Measurements from ENCODE around the gene OPTN.
A peak's percentile ranks its signal among the peaks of the same experiment; 100 is the strongest.
"Not testable (repeated sequence)": the region's sequence is repeated elsewhere in the genome, so short reads cannot be mapped to it uniquely, and the experiment has no call there.

Gene OPTN

GRCh38 chr10:13099666-13100348 is at the start of gene OPTN:
Gene OPTN, plus strand, starts transcription at chr10:13100163. Its CDS starts 8,960 bp downstream, at chr10:13109123.
- DNase-seq: peak; percentile 79

GRCh38 chr10:13051126-13051694 is 48.8 kb upstream of the OPTN start:
- no peak for DNase-seq

GRCh38 chr10:13053208-13053607 is 46.8 kb upstream of the OPTN start:
- not testable (repeated sequence) for DNase-seq

DNA sequence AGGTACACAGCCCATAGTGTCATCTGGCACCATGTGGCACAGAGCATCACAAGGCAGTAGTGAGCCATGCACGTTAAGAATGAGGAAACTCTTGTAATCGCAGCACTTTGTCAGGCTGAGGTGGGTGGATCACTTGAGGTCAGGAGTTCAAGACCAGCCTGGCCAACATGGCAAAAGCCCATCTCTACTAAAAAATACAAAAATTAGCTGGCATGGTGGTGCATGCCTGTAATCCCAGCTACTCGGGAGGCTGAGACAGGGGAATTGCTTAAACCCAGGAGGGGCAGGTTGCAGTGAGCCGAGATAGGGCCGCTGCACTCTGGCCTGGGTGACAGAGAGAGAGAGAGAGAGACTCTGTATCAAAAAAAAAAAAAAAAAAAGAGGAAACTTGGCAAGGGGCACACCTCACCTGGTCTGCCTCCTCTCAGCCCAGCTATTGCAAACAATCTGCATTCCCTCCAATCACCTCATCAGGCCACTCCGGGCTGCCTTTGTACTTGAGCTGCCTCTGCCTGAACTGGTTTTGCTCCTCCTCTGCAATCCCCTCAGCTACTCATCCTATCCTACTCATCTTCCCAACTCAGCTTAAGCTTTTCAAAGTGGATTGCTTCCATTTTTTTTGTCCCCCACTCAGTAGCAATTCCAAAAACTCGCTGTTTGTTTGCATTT is 46.0 kb upstream of the OPTN start:
- no peak for DNase-seq

DNA sequence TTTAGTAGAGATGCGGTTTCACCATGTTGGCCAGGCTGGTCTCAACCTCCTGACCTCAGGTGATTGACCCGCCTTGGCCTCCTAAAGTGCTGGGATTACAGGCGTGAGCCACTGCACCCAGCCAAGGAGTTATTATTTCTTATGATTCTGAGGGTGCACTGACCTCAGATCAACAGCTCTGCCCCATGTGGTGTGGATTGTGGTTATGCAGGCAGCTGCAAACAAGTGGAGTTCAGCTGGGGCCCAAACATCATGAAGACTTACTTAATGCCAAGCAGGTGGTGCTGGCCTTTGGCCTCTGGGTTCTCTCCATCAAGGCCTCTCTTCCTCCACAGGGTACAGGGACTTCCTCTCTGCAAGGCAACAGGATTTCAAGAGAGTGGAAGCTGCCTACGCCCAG is 45.1 kb upstream of the OPTN start:
- no peak for DNase-seq

GRCh38 chr10:13056456-13057077 is 43.4 kb upstream of the OPTN start:
- no peak for DNase-seq

- DNase-seq: no peak
Observed at GRCh38 chr10:13062803-13063202, 37.2 kb upstream of the OPTN start.

DNA sequence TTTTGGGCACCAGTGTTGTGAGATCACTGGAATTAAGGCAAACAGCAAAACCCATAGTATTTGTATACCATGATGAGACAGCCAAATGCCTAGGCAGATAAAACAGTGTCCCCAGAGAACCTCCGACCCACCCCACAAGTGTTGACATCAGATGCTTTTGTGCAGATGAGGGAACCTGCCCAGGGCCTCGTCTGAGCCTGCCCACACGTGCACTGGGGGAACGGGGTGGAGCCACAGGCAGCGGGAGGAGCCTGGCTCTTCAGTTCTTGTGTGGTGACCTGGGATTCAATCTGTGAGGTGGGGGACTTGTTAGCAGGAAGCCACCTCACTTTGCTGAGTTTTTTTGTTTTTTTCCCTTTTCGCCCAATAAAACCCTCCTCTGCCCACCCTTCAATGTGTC is 33.4 kb upstream of the OPTN start:
- DNase-seq: no peak

- no peak for DNase-seq
Observed at GRCh38 chr10:13067431-13067830, 32.5 kb upstream of the OPTN start.

- DNase-seq: no peak
Observed at GRCh38 chr10:13068071-13068470, 31.9 kb upstream of the OPTN start.

DNA sequence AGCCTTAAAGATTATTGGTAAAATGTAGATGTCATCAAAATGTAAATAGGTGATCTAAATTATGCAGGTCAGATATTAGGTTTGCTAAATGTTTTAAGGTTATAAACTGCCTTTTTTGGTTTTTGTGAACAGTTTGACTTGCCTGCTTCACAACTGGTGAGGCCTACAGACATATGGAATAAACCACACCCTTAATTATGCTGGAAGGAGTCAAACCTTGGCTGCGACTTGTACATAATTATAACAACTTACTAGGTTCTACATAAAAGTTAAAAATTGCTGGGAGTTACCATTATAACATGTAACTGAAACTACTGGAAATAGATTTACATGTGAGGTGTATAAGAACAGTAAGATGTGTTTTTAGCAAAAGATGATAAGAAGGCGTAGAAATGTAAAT is 31.5 kb upstream of the OPTN start:
- DNase-seq: no peak

DNA sequence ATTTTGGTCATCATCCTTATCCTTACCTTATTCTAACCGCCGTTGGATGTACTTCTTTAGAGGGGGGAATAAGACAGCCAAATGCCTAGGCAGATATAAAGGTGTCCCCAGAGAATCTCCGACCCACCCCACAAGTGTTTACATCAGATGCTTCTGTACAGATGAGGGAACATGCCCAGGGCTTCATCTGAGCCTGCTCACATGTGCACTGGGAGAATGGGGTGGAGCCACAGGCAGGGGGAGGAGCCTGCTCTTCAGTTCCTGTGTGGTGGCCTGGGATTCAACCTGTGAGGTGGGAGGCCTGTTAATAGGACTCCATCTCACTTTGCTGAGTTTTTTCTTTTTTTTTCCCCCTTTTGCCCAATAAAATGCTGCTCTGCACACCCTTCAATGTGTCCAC is 27.6 kb upstream of the OPTN start:
- no peak for DNase-seq

DNA sequence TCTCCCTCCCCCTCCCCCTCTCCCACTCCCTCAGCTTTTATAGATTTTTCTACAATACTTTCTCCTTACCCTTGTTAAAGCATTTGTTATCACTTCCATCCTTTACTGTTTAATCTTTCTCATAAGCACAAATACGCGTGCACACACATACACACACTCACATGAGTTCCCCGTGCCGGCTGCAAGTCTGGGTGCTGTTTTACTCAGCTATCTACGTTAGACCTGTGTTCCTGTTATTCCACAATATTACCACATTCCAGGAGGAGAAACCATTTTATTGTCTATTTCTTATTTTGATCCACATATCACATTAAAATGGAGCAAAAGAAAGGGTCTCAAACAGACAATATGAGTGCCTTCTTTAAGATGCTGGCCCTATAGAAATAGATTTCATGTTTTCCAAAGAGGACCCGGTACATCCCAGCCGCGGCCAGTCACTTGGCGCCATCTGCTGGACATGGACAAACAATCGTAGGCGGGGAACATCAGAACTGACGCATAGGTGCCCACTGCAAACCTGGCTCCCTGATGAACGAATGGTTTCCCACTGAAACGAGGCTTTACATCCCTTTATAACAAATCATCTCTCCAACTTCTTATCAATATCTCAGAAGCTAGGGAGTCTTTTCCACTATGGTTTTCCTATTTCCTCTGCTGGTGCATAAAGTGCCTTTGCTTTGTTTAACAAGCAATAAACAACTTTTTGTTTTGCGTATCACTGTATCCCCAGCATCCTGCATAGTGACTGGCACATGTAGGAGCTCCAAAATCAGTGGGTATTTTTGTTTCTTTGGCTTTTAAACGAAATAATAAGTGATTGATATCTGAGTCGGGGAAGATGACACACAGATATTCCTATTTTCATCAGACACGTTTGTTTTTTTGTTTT is 25.2 kb upstream of the OPTN start:
- DNase-seq: peak; percentile 48

DNA sequence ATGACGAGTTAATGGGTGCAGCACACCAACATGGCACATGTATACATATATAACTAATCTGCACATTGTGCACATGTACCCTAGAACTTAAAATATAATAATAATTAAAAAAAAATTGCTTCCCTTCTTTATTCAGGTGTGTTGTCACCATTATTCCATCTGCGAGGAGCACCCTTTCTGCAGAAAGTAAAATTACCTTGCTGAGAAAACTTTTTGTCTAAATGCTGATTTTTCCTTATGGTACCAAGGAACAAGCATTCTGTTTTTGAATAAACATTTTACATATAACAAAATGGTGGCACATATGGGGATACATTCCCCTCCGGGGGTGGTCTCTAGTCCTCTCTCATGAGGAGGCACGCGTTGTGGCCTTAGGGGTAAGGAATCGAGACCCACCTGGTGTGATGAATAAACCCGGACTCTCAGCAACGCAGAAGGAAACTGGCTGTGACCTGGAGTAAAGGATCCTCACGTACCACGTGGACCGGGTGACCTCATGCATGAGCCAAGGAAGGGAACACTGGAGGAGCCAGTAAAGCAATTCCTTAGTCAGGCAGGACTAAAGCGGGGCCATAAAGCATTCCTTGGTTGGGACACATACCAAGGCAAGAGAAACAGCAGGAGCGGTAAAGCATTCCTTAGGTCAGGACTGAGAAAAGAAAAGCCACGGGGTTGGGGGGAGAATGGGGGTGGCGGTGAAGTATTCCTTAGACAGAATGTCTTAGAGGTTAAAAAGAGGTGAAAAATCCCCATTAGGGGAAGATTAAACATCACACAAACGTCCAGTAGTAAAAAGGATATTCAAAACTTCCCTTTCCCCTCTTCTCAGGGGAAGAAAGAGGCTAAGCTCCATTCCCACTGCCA is 20.8 kb upstream of the OPTN start:
- no peak for DNase-seq

- DNase-seq: no peak
Observed at GRCh38 chr10:13079776-13080050, 20.2 kb upstream of the OPTN start.

- no peak for DNase-seq
Observed at GRCh38 chr10:13080643-13081042, 19.3 kb upstream of the OPTN start.

- not testable (repeated sequence) for DNase-seq
Observed at GRCh38 chr10:13083700-13084099, 16.3 kb upstream of the OPTN start.

- no peak for DNase-seq
Observed at GRCh38 chr10:13086056-13086455, 13.9 kb upstream of the OPTN start.

DNA sequence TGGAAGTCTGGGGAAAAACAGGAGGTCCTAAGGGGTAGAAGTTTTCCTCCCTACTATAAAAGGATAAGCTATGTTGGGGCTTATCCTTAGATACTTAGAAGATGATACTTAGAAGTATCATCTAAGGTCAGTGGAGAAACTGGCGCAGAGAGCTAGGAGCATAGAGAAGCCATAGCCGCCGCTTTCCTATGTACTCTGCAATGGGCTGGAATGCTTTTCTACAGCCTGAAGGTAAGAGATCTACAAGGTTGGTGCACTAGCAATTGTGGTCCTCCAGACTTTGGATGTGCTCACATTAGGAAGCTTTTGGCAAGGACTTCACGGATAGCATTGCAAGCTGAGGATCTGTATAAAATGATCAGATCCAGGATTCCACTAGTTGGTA is 12.4 kb upstream of the OPTN start:
- DNase-seq: no peak

DNA sequence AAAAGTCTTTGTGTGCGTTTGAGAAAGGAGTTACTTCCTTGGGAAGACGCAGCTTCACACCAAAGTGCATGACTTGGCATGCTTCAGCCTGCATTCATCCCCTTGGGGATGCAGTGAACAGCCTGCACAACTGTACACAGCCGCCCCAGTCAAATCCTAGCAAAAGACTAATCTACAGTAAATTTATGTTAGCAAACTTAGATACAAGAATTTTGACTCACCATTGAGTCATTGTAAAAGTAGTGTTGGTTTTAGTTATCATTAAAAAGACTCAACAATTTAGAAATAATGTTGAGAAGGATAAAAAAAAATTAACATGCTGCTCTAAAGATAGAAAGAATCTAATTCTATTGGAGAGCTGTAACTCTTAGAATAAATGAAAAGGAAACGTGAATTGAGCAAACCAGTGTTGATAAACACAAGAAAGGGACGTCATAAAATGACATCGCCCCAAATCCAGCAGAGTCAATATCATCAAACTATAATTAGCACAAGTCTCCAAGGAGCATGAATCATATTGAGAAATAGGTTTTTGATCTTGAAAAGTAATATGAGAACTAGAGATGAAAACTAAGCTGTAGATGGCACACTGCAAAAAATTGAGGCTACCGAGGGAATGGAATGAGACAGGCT is 11.9 kb upstream of the OPTN start:
- DNase-seq: no peak

- no peak for DNase-seq
Observed at GRCh38 chr10:13089345-13089744, 10.6 kb upstream of the OPTN start.

DNA sequence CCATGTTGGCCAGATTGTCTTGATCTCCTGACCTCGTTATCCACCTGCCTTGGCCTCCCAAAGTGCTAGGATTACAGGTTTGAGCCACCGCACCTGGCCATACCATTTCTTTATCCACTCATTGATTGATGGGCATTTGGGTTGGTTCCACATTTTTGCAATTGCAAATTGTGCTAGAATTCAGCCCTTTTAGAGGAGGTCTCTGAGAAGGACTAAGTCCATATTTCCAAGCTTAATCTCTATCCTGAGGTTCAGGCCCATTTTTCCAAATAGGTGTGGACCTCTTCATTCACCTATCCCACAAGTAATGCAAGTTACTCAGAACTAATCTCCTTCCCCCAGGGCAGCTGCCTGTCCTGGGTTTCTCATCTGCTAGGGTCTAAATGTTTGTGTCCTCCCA is 9.7 kb upstream of the OPTN start:
- no peak for DNase-seq
